Liver (tissue), 2 donors: ENCODE measurements around the gene CDX1.

Experiments
- TF ChIP-seq, protein P1 (sequence below): fragments of 150-350 bp; IDR thresholded peaks from 2 replicates; pipeline ENCODE4 v1.5.1; 2017; ENCODE audit warnings: improper control_type of control experiment, low read depth, low read length; ENCODE audit not compliant: missing input control
- TF ChIP-seq, protein P2 (sequence below): IDR thresholded peaks from 2 replicates; pipeline ENCODE4 v1.6.1; 2016; ENCODE audit warnings: antibody characterized with exemption
- donor health status: healthy.

DNA sequence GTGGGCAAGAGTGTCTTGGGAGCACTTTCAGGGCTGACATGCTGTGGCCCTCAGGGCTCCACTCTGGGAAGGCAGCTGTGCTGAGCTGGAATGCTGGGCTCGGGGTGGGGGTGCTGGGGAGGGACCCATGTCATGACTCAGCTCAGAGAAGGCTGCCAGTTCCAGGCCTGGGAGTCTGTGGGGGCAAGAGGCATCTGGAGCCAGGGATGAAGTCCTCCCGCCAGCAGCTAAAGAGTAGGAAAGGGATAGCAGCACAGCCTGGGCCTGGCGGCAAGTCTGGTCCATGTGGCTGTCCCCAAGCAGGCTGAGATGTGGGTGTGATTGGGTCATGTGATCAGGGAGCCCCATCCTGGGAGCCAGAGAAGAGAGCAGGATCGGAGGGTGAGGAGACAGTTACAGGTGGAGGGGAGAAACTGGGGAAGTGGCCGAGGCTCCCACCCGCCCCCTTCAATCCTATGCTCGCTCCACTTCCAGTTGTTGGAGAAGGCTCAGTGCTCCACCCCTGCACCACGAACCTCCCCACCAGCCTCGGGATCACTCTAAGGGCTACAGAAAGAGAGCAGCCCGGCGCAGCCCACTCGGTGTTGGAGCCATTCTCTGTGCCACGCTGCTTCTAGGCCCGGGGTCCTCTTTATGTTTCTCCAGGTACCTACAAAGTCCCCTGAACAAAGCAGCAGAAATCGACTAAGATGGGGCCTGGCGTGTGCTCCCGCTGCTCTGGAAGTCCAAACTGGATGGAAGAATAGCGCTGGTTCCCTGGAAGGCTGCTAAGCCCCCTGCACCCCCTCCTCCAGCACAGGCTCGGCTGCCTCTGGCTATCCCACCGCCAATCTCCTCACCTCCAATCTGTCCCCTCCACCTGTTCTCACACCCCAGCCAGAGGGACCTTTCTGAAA is 23.0 kb upstream of the CDX1 start:
- TF ChIP-seq, protein P1, sequence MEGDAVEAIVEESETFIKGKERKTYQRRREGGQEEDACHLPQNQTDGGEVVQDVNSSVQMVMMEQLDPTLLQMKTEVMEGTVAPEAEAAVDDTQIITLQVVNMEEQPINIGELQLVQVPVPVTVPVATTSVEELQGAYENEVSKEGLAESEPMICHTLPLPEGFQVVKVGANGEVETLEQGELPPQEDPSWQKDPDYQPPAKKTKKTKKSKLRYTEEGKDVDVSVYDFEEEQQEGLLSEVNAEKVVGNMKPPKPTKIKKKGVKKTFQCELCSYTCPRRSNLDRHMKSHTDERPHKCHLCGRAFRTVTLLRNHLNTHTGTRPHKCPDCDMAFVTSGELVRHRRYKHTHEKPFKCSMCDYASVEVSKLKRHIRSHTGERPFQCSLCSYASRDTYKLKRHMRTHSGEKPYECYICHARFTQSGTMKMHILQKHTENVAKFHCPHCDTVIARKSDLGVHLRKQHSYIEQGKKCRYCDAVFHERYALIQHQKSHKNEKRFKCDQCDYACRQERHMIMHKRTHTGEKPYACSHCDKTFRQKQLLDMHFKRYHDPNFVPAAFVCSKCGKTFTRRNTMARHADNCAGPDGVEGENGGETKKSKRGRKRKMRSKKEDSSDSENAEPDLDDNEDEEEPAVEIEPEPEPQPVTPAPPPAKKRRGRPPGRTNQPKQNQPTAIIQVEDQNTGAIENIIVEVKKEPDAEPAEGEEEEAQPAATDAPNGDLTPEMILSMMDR, result no peak
- TF ChIP-seq, protein P2, sequence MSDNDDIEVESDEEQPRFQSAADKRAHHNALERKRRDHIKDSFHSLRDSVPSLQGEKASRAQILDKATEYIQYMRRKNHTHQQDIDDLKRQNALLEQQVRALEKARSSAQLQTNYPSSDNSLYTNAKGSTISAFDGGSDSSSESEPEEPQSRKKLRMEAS, result no peak
